HUDEP-2 (cell line): ENCODE results near the gene IL20.

Source experiments
- DNase-seq, 76 experiments: peaks; one replicate each; lab custom pipeline; 2025; ENCODE audit not compliant: unreplicated experiment in 76 of 76; lab: John Stamatoyannopoulos, UW

The IL20 gene, protein sequence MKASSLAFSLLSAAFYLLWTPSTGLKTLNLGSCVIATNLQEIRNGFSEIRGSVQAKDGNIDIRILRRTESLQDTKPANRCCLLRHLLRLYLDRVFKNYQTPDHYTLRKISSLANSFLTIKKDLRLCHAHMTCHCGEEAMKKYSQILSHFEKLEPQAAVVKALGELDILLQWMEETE

DNA sequence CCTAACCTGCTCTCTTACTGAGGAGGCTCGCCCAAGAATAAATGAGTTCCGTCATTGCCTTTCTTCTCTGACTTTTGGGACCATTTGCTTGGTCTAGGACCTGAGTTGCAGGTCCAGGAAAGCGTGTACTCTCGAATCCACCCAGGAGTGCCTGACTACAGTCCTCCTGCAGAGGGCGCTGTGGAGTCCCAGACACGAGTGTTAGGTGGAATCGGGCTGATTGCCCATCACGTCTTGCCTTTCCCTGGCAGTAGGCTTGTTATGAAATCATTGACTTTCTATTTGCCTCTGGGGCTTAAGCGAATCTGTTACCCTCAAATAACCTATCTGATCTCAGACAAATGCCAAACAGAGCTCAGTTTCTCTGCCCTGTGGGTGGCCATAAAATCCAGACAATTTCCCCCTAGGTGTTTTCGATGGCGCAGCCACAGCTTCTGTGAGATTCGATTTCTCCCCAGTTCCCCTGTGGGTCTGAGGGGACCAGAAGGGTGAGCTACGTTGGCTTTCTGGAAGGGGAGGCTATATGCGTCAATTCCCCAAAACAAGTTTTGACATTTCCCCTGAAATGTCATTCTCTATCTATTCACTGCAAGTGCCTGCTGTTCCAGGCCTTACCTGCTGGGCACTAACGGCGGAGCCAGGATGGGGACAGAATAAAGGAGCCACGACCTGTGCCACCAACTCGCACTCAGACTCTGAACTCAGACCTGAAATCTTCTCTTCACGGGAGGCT, at the start of gene IL20:
Gene IL20, plus strand, starts transcription at position 685 of the 733 bp plus-strand sequence. CDS start 230 bp downstream, outside the sequence.
- DNase-seq = peak in 71 of 76 experiments; percentile 4 to 85 (median 64)

DNA sequence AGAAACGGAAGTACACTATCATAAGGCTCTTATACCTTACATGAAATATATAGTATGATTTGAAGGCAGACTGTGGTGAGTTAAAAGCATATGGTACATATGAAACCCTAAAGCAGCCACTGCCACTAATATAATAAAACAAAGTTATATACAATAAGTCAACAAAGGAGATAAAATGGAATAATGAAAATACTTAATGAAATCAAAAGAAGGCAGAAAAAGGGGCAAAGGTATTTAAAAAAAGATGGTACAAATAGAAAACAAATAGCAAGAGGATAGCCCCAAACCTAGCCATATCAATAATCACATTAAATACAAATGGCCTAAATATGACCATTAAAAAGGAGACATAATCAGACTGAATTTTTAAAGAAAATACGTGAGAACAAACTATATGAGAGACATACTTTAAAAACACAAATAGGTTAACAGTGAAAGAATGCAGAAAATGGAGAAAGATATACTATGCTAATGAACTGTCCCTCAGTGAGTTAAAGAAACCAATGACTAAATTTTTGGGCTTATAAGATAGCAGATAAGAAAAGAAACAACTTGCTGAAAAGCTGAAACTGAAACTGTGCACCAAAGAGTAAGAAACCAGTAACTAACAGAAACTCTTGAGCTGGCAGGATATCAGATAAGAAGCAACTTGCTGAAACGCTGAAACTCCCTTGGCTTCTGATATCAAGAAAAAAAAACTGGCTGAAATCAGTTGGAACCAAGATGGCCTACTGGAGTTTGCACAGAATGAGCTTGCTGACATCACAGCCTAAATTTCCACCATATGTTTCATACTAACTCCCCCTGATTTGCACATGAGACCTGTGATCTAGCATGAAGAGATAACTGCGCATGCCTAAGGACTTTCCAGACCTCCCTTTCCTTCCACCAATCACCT, 48.8 kb upstream of the IL20 start:
- DNase-seq = peak in 41 of 76 experiments; percentile 4 to 88 (median 62)

- no peak for DNase-seq
Observed at GRCh38 chr1:206821493-206821892, 43.9 kb upstream of the IL20 start.

- DNase-seq = no peak
Observed at GRCh38 chr1:206823727-206824126, 41.7 kb upstream of the IL20 start.

GRCh38 chr1:206824331-206824730, 41.1 kb upstream of the IL20 start:
- DNase-seq = no peak

DNA sequence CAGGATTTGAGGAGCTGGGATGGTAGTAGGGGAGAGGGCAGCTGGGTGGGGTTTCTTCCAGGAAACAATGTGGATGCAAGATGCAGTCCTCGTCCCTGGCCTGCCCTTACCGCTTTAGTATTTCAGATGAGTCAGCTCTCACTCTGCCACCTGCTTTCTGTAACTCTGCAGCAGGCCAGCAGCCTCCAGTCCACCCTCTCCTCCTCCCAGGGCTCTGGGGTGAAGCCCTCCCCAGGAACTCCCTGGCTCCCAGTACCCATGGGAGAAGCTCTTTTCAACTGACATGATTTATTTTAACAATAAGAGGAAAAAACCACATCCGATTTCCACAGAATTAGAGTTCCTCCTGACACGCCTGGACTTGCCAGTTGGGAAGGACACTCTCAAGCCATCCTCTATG, 39.0 kb upstream of the IL20 start:
- DNase-seq = no peak

- DNase-seq = no peak
Observed at GRCh38 chr1:206828061-206828460, 37.4 kb upstream of the IL20 start.

- DNase-seq = no peak
Observed at GRCh38 chr1:206828765-206829164, 36.7 kb upstream of the IL20 start.

GRCh38 chr1:206829282-206829681, 36.1 kb upstream of the IL20 start:
- DNase-seq = no peak

DNA sequence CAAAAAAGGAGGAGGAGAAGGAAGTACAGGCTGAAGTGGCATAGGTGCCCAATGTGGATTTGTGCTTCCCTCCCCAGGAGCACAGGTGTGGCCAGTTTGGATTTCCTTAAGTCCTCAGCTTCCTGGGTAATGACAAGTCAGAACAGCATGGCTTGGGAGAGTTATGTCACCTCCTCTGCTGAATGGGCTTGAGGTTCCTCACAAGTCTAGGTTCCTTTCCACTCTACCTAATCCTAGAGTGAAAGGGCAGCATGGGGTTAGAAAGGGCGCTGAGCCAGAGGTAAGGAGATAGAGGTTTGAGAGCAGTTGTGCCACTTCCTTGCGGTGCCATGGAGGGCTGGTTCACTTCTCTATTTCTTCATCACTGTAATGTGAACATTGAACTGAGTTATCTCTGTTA, 35.5 kb upstream of the IL20 start:
- no peak for DNase-seq

- no peak for DNase-seq
Observed at GRCh38 chr1:206831650-206832049, 33.8 kb upstream of the IL20 start.

DNA sequence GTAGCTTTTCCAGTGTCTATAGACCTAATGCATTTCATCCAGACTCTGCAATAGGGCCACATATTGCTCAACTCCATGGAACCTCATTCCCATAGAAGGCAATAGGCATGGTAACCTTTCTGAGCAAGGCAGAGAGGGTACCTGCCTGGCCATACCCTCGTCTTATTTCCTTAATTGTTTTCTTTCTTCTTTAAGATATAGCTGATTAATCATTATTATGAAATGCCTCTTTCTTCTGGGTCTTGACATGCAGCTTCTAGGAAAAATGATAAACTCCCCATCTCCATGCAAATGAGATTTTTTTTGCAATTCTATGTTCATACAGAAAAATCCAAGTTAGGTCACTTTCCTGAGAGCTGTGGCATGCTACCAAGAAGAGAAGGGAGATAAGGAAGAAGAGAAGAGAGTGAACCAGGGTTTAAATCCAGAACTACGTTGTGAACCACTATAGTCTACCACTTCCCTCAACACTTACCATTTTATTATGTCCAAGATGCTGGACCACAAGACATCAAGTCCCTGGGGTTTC, 33.0 kb upstream of the IL20 start:
- no peak for DNase-seq

GRCh38 chr1:206833106-206833680, 32.2 kb upstream of the IL20 start:
- no peak for DNase-seq

GRCh38 chr1:206833801-206834200, 31.6 kb upstream of the IL20 start:
- DNase-seq = no peak

GRCh38 chr1:206834217-206834616, 31.2 kb upstream of the IL20 start:
- no peak for DNase-seq

DNA sequence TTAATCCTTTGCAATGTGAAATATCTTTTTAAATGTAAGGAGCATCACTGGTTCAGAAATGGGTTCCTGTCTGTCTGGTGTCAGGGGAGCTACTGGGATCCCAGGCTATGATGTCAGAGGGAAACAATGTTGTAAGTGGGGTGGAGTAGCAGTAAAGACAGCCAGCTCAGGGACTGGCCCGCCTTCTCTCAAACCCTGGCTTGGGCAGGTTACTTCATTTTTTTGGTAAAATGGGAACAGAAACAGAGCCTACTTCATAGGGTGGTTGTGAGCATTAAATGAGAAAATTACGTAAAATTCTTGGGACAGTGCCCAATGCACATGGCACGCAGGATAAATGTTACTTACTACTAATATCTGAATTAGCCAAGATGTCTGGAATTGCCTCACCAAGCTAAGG, 30.7 kb upstream of the IL20 start:
- no peak for DNase-seq

DNA sequence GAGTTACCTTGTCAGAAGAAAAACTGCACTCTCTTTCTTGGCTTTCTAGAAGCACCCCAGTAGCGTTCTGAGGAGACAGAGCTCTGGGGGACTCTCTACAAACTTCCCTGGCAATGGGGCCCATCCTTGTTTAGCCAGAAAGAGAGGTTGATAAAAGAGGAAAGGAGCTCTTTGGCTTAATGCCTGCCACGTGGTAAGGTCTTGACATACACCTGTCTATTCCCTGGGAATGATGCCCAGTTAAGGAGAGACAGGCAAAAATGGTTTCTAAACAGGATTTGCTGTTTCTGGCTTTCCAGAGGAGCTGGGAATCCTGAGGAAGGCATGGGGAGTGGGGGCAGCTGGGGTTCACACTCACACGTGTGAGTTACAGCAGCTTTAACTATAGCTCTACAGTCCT, 30.2 kb upstream of the IL20 start:
- no peak for DNase-seq

DNA sequence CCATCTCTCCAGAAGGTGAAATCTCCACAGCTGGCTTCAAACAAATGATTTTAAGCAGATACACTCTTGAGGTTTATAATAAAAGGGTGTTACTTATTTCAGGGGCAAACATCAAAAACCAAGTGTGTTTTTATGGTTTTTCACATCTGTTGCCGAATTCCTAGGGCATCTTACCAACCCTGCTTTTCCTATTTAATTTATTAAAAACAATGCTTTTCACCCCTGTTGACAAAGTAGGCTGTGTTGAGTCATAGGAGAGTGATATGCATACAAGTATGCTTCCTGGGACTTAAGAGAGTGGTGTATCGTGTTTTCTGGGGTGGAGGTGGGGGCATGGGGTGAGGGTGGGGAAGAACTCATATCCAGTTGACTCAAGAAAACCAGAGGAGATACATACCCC, 29.3 kb upstream of the IL20 start:
- DNase-seq = no peak

DNA sequence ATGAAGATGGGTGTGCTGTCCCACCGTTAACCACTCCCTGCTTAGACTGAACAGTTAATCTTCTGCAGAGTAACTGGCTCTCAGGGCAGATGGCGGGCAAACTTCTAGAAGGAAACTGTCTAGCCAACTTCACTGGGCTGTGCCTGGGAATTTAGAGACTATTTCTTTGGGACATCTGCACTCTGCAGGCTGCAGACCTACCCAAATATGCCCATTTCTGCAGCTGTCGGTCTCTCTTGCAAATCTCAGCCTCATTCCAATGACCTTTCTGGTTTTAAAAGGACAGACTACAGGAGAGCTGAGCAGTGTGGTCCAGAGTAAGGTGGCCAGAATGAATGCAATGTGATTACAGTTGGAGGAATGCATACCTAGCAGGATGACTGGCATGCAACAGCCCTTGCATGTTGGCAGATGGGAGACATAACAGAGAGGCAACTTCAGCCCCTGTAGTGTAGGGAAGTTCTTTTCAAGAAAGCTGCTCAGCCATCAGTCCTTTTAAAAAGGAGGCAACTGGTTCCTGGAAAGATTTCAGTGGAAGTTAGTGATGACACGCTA, 26.3 kb upstream of the IL20 start:
- no peak for DNase-seq

DNA sequence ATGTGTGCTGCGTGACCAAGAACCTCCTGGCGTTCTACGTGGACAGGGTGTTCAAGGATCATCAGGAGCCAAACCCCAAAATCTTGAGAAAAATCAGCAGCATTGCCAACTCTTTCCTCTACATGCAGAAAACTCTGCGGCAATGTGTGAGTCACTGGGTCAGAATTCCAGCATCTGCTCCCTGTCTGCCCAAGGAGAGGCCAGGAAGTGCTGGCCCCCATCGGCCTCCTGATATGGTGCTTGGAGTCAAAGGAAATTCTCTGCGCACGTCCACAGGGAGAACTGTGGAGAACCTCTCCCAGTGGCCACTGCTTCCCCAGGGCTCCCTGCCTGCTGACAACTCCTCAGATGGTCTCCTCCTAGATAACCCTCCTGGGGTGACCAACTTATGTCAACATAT, 25.6 kb upstream of the IL20 start:
- DNase-seq = no peak
